Measurements from ENCODE around the gene C9orf57.

- TF ChIP-seq CTCF (IDR thresholded peaks at IDR 0.05): no peak
- TF ChIP-seq POLR2AphosphoS5 (IDR thresholded peaks at IDR 0.05): no peak
Observed at GRCh38 chr9:72046630-72047456, 13.6 kb downstream of the C9orf57 start.
